Ecto neural progenitor cell (in vitro differentiated cells): ENCODE results near the gene AUTS2.

Source experiments
- DNase-seq: peaks from one replicate; pipeline ENCODE4 v3.0.0-alpha.2; 2018; ENCODE audit warnings: low spot score

Gene AUTS2

GRCh38 chr7:69941077-69941651 lies 342.9 kb downstream of the AUTS2 start:
- no peak for DNase-seq

DNA sequence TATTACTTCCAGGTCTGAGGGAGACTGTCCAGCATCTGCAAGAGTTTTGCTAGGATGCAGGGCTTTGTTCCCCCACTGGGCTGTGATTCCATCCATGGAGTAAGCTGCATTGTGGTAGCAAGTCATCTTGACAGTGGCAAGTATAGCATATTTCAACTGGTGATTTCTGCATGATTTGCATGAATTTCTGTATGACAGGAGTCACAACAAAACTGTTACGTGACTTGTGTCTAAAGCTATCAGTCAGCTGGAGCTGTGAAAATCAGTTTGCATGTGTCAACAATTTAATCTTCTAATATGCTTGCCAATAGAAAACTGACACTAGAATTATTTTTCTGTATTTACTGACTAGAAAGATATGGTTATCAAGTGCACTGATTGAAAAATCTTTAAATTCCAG lies 344.3 kb downstream of the AUTS2 start:
- DNase-seq: no peak

- no peak for DNase-seq
These were observed 348.6 kb downstream of the AUTS2 start for GRCh38 chr7:69946901-69947300.

GRCh38 chr7:69947998-69948397 lies 349.7 kb downstream of the AUTS2 start:
- no peak for DNase-seq

DNA sequence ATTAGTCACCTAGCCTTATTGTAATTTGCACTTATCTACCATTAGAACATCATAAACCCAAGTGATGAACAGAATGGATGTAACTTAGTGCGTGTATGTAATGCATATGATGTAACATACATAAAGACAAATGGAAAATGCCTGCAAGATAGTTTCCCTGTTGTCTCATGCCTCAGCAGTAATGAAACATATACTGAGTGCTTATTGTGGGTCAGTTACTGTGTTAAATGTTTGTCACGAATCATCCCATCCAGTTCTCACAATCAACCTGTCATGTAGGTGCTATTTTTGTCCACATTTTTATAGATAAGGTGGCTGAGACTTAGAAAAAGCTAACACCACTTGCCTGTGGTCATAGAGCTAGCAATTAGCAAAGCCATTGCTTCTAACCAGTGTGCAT lies 350.8 kb downstream of the AUTS2 start:
- DNase-seq: no peak

DNA sequence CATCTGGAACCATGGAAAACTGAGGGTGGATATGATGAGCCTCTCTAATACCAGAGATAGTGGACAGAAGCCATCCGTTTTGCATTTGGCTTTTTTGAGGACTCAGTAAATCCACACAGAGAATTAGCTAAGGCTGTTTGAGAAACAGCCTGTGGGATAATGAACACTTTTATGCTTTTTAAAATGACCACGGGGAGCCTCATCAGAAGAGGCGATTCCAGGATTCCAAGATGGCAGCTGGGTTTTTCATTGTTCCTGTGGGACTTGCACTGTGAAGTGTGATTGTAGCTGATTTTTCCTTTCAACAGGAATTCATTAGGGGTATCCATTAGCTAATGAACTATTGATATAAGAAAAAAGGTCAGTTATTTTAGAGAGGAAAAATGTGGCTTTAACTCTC lies 353.2 kb downstream of the AUTS2 start:
- DNase-seq: no peak

DNA sequence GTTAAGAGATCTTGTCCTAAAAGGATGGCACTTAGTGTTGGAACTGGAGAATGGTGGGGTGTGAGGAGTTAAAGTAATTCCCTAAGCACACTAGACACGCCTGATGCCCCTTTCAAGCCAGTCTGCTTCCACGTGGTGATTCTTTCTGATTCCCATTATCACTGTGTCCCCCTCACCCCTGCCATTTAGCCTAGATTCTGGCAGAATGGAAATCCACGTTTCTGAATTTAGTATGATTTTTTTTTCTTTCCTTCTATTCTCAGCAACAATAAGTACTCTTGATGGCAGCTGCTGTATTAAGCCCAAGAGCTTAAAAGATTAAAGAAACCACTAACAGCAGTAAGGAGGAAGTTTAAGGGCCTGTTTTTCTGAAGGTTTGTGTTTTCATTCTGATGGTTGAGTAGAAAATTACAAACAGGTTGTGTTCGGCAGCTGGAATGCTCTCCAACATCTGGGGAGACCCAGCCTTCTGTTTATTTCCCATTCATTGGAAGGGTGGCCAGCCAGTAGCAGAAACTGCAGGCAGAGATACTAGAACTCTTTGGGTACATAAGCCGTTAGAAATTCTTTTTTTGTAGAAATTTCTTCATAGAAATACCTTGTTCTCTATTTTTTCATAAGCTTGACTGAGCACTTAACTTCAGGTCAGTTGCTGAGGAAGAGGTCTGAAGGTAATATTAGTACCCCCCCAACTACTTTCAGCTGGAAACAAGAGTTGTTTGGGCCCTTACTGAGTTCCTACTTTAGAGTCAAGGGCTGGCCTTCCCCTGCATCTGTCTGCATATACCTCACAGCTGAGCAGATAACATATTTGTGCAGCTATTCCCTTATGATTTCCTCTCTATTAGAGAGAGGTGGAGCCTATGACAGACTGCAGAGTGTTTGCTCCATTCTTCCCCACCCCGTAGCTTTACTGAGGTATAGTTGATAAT lies 355.1 kb downstream of the AUTS2 start:
- DNase-seq: no peak

DNA sequence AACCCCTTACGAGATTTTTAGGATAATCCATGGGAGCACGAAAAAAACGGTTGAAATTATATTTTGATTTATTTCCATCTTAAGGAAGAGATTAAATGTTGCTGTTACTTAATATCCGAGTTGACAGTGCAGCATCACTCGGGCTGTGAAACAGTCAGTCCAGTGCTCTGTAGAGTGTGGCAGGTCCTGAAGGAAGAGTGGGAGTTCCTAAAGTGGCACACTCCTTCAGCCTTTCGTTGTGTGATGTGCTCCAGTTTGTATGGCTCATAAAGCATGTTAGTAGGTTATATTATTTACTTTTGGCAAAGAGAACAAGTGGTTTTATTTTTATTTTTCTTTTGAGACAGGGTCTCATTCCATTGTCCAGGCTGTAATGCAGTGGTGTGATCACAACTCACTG lies 358.3 kb downstream of the AUTS2 start:
- no peak for DNase-seq

DNA sequence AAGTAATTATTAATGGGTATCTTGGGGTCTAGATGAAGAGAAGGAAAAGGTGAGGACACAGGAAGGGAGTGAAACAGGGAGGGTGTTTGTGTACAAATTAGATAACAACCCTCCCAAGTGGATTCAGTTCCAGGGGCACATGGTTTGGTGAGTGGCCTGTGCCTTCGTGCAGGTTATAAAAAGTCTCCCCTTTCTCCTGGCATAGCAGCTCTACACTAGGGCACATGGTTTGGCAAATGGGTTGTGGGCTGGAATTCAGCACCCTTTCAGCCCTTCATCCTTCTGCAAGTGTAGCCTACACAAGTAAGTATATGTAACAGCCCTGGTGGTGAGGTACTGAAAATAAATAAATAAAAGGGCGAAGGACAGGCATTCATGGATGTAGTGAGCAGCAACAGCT lies 359.4 kb downstream of the AUTS2 start:
- DNase-seq: no peak

- DNase-seq: no peak
These were observed 361.7 kb downstream of the AUTS2 start for GRCh38 chr7:69959789-69960499.

- no peak for DNase-seq
These were observed 363.2 kb downstream of the AUTS2 start for GRCh38 chr7:69961436-69961835.

DNA sequence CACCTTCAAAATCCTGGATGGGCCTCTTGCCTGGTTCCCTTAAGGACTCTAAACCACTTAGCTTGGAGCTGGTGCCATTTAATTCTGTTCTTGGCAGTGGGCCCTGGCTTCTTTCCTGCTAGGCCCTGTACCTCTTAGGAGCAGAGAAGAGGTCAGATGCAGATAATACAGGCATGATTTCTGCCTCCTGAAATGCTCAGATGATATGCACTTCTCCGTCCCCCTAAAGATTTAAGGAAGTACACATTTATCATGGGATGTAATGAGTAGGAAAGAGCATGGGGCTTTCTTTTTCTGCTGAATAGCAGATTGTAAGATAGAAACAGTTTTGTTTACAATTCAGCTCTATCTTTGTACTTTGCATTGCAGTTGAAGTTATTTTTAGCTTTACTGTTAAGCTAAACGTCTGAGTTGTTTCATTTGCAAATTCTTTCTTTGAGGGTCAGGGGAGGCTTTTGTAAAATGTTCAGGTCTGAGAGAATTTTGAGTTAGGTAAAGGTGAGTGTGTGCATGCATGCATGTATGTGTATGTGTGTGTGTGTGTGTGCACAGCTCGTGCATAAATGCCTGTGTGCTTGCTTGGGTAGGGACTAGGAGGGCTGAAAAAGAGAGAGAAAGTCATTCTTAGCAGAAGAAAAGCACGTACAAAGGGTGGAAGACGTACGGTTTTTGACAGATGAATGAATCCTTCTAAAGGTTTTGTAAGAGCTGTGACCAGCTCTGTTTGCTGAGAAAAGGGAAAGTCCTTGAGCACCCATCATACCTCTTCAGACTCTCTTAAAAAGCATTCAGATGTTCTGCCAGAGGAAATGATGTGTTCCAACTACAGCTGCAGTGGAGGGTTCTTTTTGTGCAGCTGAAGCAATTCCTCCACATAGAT lies 364.2 kb downstream of the AUTS2 start:
- no peak for DNase-seq

- no peak for DNase-seq
These were observed 365.1 kb downstream of the AUTS2 start for GRCh38 chr7:69963393-69963792.

- no peak for DNase-seq
These were observed 368.7 kb downstream of the AUTS2 start for GRCh38 chr7:69966766-69967591.

DNA sequence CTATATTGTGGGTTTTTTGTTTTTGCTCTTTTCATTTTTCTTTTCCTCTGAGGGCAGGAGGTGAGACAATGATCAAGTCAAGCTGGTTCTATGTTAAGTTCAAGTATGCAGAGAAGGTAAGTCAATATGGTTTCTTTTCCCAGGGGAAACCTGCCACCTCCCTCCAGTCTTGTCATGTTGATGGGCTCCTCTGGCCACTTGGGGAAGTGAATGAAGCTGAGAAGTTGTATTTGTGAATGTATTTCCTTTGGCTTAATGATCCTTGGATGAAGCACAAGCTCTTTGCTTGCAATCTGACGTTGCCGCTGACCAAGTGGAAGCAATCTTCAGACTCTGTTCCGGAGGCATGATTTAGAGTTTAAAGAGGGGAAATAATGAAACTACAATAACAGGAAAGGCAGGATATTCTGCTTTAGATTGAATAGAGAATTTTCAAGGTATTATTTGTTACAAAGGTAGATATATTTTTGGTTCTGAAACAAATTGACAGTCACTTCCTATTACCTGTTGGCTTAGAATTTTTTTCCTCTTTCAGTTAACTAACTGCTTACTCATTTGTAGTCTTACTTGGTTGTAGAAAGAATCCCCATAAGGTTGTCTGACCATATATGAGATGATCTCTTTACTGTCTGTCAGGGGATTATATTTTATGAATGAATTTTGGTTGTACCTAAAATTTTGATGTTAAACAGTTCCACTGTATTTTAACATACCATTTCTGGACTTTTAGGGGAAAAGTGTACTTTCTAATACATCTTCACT lies 369.6 kb downstream of the AUTS2 start:
- no peak for DNase-seq

DNA sequence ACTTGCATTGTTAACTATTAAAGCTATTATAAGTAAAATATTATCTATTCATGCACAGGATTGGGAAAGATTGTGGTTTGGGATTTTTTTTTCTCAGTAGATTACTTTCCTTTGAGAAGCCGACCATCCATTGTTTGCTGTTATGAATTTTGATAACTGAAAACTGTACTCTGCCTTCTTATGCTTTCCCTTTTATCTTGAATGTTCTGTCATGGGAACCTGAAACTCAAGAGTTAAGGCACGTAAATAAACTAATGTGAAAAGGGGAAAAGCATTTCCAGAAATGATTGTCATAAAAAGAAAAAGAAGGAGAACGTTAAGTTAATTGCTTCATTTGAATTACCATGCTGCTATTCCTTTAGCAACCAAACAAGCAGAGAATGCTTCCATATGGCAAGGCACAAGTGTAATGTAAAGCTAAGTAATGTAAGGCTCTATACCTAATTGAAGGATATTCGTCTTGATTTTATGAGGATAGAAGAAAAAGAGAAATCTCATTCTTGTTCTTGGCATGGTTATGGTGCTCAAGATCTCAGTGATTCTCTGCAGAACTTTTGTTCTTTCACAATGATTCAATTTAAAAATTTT lies 370.8 kb downstream of the AUTS2 start:
- no peak for DNase-seq

DNA sequence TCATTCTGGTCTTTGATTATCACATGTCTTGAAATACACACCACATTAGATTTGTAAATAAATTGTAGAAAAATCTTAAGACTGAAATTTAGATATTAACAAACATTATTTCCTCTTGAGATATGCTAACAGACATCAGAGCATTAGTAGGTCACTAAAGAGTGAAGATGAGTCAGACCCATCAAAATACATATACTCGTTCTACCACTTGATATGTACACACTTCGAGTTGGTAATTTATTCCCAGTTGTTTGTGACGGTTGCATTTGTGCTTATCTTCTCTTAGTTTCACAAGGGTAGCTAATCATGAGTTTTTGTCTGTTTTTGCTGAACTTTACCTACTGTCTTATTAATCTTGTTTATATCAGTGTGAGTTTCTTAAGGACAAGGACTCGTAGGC lies 383.4 kb downstream of the AUTS2 start:
- DNase-seq: no peak

GRCh38 chr7:69982197-69982596 lies 383.9 kb downstream of the AUTS2 start:
- DNase-seq: no peak

GRCh38 chr7:69989551-69989950 lies 391.3 kb downstream of the AUTS2 start:
- no peak for DNase-seq

DNA sequence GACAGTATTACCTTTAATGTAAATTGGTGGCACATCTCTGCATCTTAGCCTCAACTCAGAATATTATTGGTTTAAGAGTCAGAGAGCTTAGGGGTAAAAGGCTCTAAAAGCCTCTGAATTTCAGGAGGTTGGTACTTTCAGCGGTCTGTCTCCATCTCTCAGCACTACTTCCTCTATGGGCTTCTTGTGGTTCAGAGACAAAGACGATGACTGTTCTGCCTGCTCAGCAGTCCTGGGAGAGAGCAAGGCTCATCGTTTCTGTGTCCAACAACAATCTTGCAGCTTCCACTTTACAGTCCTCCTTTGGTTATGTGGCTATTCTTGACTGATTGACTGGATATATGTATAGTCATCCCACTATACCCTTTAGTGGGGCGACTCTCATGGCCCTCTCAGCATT lies 394.7 kb downstream of the AUTS2 start:
- no peak for DNase-seq
